Measurements from ENCODE around the gene SEMA5B.

SEMA5B gene

GRCh38 chr3:122992133-122992532 is 35.4 kb downstream of the SEMA5B start:
- H2AFZ ChIP-seq (ENCODE audit: low read depth, low read length, severe bottlenecking), result no peak overlapping the region
- no peak overlapping the region for H3K4me3 ChIP-seq (ENCODE audit: insufficient read depth, low read length, poor library complexity, severe bottlenecking)
- no peak overlapping the region for H3K9ac ChIP-seq (ENCODE audit: low read length)
- H4K20me1 ChIP-seq (ENCODE audit: low read depth, low read length), result no peaks in the 10 kb centered on the region
- H3K79me2 ChIP-seq (ENCODE audit: insufficient read depth, low read length), result no peaks in the 10 kb centered on the region
- no peaks in the 10 kb centered on the region for H3K9me2 ChIP-seq (replicated peaks; ENCODE audit: insufficient read depth, low read length)
- no peak for TF ChIP-seq EZH2phosphoT487 (conservative IDR thresholded peaks at IDR 0.05; ENCODE audit: low read length)
- no peak for TF ChIP-seq CTCF (IDR thresholded peaks at IDR 0.05; ENCODE audit: insufficient read depth, low read length, poor library complexity, severe bottlenecking)
- H3K9me3 ChIP-seq (ENCODE audit: insufficient read depth, low read length), result no peaks in the 10 kb centered on the region
- no peaks in the 10 kb centered on the region for H3F3A ChIP-seq (ENCODE audit: insufficient read depth)
- H3K4me2 ChIP-seq (ENCODE audit: low read depth, low read length, poor library complexity, severe bottlenecking), result no peak overlapping the region
- H3K27ac ChIP-seq (ENCODE audit: low read depth, low read length), result no peak overlapping the region
- H3K36me3 ChIP-seq (ENCODE audit: low read length), result no peaks in the 10 kb centered on the region
- no peaks in the 10 kb centered on the region for H3K27me3 ChIP-seq (ENCODE audit: low read length)

DNA sequence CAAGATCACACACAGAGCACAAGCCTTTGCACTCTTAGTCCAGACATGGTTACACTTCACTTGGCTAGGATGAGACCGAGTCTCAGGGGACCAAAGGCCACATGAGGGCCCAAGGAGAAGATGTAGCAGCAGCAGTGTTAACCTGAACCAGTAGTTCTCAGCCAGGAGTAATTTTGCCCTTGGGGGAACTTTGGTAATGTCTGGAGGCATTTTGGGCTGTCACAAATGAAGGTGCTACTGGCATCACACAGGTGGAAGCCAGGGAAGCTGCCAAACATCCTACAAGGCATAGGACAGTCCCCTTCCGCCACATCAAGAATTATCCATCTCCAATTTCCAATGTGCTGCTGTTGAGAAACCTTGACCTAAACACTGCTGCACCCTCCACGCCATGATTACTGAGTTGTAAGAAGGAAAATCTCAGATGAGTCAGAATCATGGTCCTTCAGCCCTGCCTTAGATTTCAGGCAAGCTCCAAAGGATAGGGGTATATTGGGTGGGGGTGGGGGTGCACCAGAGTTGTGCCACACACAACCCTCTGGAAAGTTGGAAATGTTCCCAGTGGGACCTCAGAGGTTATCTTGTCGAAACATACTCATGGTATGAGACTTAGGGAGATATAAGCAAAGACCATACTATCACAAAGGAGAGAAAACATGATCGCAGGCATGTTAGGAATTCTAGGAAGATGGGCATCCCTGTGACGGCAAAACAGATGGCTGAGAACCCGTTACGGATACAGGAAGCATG is 36.2 kb downstream of the SEMA5B start:
- no peak overlapping the region for H2AFZ ChIP-seq (ENCODE audit: low read depth, low read length, severe bottlenecking)
- no peaks in the 10 kb centered on the region for H3K9me3 ChIP-seq (ENCODE audit: insufficient read depth, low read length)
- no peak for TF ChIP-seq CTCF (IDR thresholded peaks at IDR 0.05; ENCODE audit: insufficient read depth, low read length, poor library complexity, severe bottlenecking)
- TF ChIP-seq EZH2phosphoT487 (conservative IDR thresholded peaks at IDR 0.05; ENCODE audit: low read length), result no peak
- no peak overlapping the region for H3K4me2 ChIP-seq (ENCODE audit: low read depth, low read length, poor library complexity, severe bottlenecking)
- H3F3A ChIP-seq (ENCODE audit: insufficient read depth), result no peaks in the 10 kb centered on the region
- no peaks in the 10 kb centered on the region for H3K79me2 ChIP-seq (ENCODE audit: insufficient read depth, low read length)
- H3K36me3 ChIP-seq (ENCODE audit: low read length), result no peaks in the 10 kb centered on the region
- H4K20me1 ChIP-seq (ENCODE audit: low read depth, low read length), result no peaks in the 10 kb centered on the region
- no peak overlapping the region for H3K27ac ChIP-seq (ENCODE audit: low read depth, low read length)
- H3K9me2 ChIP-seq (replicated peaks; ENCODE audit: insufficient read depth, low read length), result no peaks in the 10 kb centered on the region
- no peaks in the 10 kb centered on the region for H3K27me3 ChIP-seq (ENCODE audit: low read length)
- no peak overlapping the region for H3K9ac ChIP-seq (ENCODE audit: low read length)
- no peak overlapping the region for H3K4me3 ChIP-seq (ENCODE audit: insufficient read depth, low read length, poor library complexity, severe bottlenecking)

- no peaks in the 10 kb centered on the region for H3K79me2 ChIP-seq (ENCODE audit: insufficient read depth, low read length)
- H3F3A ChIP-seq (ENCODE audit: insufficient read depth), result no peaks in the 10 kb centered on the region
- no peaks in the 10 kb centered on the region for H3K9me3 ChIP-seq (ENCODE audit: insufficient read depth, low read length)
- no peaks in the 10 kb centered on the region for H3K9me2 ChIP-seq (replicated peaks; ENCODE audit: insufficient read depth, low read length)
- no peak overlapping the region for H3K4me3 ChIP-seq (ENCODE audit: insufficient read depth, low read length, poor library complexity, severe bottlenecking)
- no peaks in the 10 kb centered on the region for H3K27me3 ChIP-seq (ENCODE audit: low read length)
- no peaks in the 10 kb centered on the region for H3K36me3 ChIP-seq (ENCODE audit: low read length)
- H3K9ac ChIP-seq (ENCODE audit: low read length), result no peak overlapping the region
- no peak overlapping the region for H3K27ac ChIP-seq (ENCODE audit: low read depth, low read length)
- TF ChIP-seq CTCF (IDR thresholded peaks at IDR 0.05; ENCODE audit: insufficient read depth, low read length, poor library complexity, severe bottlenecking) (no peak), EZH2phosphoT487 (conservative IDR thresholded peaks at IDR 0.05; ENCODE audit: low read length) (no peak)
- H2AFZ ChIP-seq (ENCODE audit: low read depth, low read length, severe bottlenecking), result no peak overlapping the region
- H4K20me1 ChIP-seq (ENCODE audit: low read depth, low read length), result no peaks in the 10 kb centered on the region
- H3K4me2 ChIP-seq (ENCODE audit: low read depth, low read length, poor library complexity, severe bottlenecking), result no peak overlapping the region
These were observed 37.5 kb downstream of the SEMA5B start for GRCh38 chr3:122989856-122990575.
